GM10847 (cell line): Measurements from ENCODE around the gene ITCH.

Experiments used
- POLR2A ChIP-seq: IDR thresholded peaks from 2 replicates; pipeline ENCODE4 v1.6.1; 2011; ENCODE audit not compliant: insufficient read length; ENCODE audit errors: extremely low read depth

The ITCH gene

GRCh38 chr20:34552569-34552968, 189.5 kb downstream of the ITCH start:
- TF ChIP-seq POLR2A: no peak

DNA sequence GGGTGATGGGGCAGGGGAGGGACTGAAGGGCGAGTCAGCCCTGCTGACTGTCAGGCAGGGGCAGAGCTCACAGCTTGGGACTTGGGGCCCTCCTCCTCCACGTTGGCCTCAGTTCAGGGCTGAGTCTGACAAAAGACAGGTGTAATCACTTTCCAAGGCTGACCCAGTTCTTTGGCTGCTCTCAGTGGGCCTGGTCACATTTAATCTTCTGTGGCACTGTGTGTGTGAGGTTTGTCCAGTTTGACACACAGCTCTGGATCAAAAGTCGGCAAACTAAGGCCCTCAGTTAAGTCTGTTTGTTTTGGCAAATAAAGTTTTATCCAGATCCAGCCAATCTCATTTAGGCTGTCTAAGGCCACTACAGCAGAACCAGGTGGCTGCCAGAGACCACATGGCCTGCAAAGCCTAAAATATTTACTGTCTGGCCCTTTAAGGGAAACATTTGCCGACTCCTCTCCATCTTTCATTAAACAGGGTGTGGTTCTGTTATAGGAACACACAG, 190.3 kb downstream of the ITCH start:
- TF ChIP-seq POLR2A: no peak

DNA sequence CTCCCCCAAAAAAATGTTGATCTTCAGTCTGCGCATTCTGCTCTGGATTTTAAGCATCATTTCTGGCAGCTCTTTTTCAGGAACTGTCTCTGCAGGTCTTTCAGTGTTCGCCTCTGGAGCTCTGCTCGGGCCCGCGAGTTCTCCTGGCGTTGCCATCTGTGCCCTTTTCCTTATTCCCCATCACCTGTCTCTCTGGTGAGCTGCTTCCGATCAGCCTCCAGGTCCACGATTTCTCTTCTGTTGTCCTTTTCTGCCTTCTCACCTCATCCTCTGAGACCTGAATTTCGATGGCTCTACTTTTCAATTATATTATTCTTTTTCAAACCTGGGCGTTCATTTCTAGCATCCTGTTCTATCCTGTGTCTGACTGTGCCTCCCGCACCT, 194.9 kb downstream of the ITCH start:
- TF ChIP-seq POLR2A: no peak

DNA sequence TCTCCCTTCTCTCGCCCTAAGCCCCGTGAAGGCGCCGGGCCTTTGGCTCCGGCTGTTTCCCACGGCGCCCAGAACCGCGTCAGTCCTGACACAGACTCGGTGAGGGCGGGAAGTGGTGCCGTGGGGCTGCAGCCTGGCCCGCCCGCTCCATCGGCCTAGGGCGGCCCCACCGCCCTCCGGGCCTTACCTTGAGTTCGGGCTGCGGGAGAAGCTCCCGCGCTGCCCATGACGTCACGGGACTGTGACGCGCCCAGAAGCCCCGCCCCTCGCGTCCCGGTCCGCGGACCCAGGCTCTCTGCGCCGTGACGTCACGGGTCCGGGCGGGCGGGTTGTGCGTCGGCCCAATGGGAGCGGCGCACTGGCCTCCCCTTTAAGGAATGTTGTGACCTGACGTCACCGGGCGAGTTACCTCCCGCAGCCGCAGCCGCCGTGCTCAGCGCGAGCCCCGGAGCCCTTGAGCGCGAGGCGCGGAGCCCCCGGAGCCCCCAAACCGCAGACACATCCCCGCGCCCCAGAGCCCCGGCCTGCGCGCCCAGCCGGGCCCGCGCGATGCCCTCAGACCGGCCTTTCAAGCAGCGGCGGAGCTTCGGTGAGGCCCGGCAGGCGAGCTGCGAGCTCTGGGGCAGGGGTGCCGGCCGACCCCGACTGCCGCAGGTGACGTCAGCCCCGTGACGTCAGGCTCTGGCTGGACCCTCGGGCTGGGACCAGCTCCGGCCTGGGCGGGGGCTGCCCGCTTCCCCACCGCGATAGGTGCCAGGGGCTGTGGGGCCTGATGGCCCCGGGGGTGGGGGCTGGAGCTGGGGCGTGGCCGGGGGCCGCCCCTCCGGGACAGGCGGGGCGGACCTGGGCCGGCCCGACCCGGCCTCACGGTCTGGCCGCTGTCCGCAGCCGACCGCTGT, 195.5 kb downstream of the ITCH start, which contains the start of gene MAP1LC3A:
MAP1LC3A (plus strand) TSS at position 399 of the 899 bp plus-strand sequence; CDS start at position 550, 151 bp downstream.
- TF ChIP-seq POLR2A: no peak

GRCh38 chr20:34559311-34560140, 196.5 kb downstream of the ITCH start:
- TF ChIP-seq POLR2A: no peak

- no peak for TF ChIP-seq POLR2A
Measured at GRCh38 chr20:34560141-34560523, 197.1 kb downstream of the ITCH start.

GRCh38 chr20:34560614-34561013, 197.5 kb downstream of the ITCH start:
- no peak for TF ChIP-seq POLR2A
